Mesothelial cell of epicardium (in vitro differentiated cells): ENCODE results near the gene CALML6. TPM values are rescaled to one million over a fixed set of nuclear protein-coding genes. Genes with fewer than 3 reads are reported as not detected.

ENCODE experiments used
- DNase-seq, 2 experiments: peaks; one replicate each; pipeline ENCODE4 v3.0.0; 2021; ENCODE audit warnings: low spot score in 2 of 2; ENCODE audit not compliant: unreplicated experiment in 2 of 2
- H3K27ac Mint-ChIP-seq: 2 replicates; pipeline ENCODE4 v1.8.0; 2021; ENCODE audit warnings: mixed read lengths
- H3K27me3 Mint-ChIP-seq: 2 replicates; pipeline ENCODE4 v1.8.0; 2021; ENCODE audit warnings: low read depth, mixed read lengths
- H3K36me3 Mint-ChIP-seq: 2 replicates; pipeline ENCODE4 v1.8.0; 2021; ENCODE audit warnings: mixed read lengths
- H3K4me1 Mint-ChIP-seq: 2 replicates; pipeline ENCODE4 v1.8.0; 2021; ENCODE audit warnings: mixed read lengths
- H3K4me3 Mint-ChIP-seq: 2 replicates; pipeline ENCODE4 v1.8.0; 2021; ENCODE audit warnings: mild to moderate bottlenecking, moderate library complexity, mixed read lengths
- H3K9me3 Mint-ChIP-seq: 2 replicates; pipeline ENCODE4 v1.8.0; 2021; ENCODE audit warnings: mixed read lengths
- CTCF ChIP-seq: fragments of 200-600 bp; sonication (generic); IDR thresholded peaks from one replicate; pipeline ENCODE4 v1.5.0; 2021; ENCODE audit warnings: antibody characterized with exemption; ENCODE audit not compliant: unreplicated experiment
- total RNA-seq: library from RNA; stranded (reverse); gene quantifications from 3 replicates; pipeline ENCODE4 v1.2.1, GENCODE V29; 2021

CALML6 gene
- total RNA-seq, 1 donor from 2014 or later = 2.7 TPM

GRCh38 chr1:1910651-1911331, 4.3 kb upstream of the CALML6 start:
- Mint-ChIP-seq H3K4me3 (peak overlapping the region; percentile 66), H3K36me3 (no peaks in the 10 kb centered on the region), H3K4me1 (peaks cover 15% of the 10 kb centered on the region), H3K27ac (no peak overlapping the region), H3K27me3 (peaks cover 4% of the 10 kb centered on the region), H3K9me3 (no peaks in the 10 kb centered on the region)
- TF ChIP-seq CTCF = no peak
- no peak for DNase-seq

- no peak overlapping the region for H3K27ac Mint-ChIP-seq
- TF ChIP-seq CTCF = no peak
- H3K27me3 Mint-ChIP-seq = peaks cover 8% of the 10 kb centered on the region
- peak overlapping the region; percentile 17 for H3K4me3 Mint-ChIP-seq
- H3K4me1 Mint-ChIP-seq = peaks cover 11% of the 10 kb centered on the region
- H3K9me3 Mint-ChIP-seq = no peaks in the 10 kb centered on the region
- DNase-seq = no peak
- no peaks in the 10 kb centered on the region for H3K36me3 Mint-ChIP-seq
Measured at GRCh38 chr1:1911350-1912041, 3.6 kb upstream of the CALML6 start.

GRCh38 chr1:1914101-1914970, 724 bp upstream of the CALML6 start:
- Mint-ChIP-seq H3K9me3 (no peaks in the 10 kb centered on the region), H3K36me3 (no peaks in the 10 kb centered on the region), H3K27ac (no peak overlapping the region), H3K4me3 (no peak overlapping the region), H3K27me3 (peaks cover 15% of the 10 kb centered on the region), H3K4me1 (peaks cover 7% of the 10 kb centered on the region)
- TF ChIP-seq CTCF = no peak
- DNase-seq = peak in 1 of 2 experiments; percentile 18

- H3K4me1 Mint-ChIP-seq = no peaks in the 10 kb centered on the region
- H3K9me3 Mint-ChIP-seq = no peaks in the 10 kb centered on the region
- peaks cover 15% of the 10 kb centered on the region for H3K27me3 Mint-ChIP-seq
- H3K36me3 Mint-ChIP-seq = no peaks in the 10 kb centered on the region
- DNase-seq = peak in 1 of 2 experiments; percentile 18
- TF ChIP-seq CTCF = no peak
- H3K4me3 Mint-ChIP-seq = no peak overlapping the region
- no peak overlapping the region for H3K27ac Mint-ChIP-seq
Measured at GRCh38 chr1:1915911-1916840, 1.1 kb downstream of the CALML6 start.

GRCh38 chr1:1916851-1917251, 1.8 kb downstream of the CALML6 start:
- Mint-ChIP-seq H3K27ac (no peak overlapping the region), H3K27me3 (peaks cover 15% of the 10 kb centered on the region), H3K4me1 (no peaks in the 10 kb centered on the region), H3K4me3 (no peak overlapping the region), H3K9me3 (no peaks in the 10 kb centered on the region), H3K36me3 (no peaks in the 10 kb centered on the region)
- DNase-seq = peak in 1 of 2 experiments; percentile 18
- no peak for TF ChIP-seq CTCF
